Activated naive CD4-positive, alpha-beta T cell treated with anti-CD3 and anti-CD28 coated beads, Interleukin-2, amount 10 ng/mL, durations not matched to agents 7 days and 5 days (primary cell): ENCODE results near the gene KPTN.
A peak's percentile ranks its signal among the peaks of the same experiment; 100 is the strongest.

Source experiments
- CTCF ChIA-PET: fragments of 350-600 bp; sonication (Branson Sonifier 250); formaldehyde crosslinking; loops from one replicate; lab custom pipeline; 2021; ENCODE audit warnings: antibody characterized with exemption; lab: Charles Lee
- DNase-seq: peaks from one replicate; pipeline ENCODE4 v3.0.0-alpha.2; 2020
- H3K27ac Mint-ChIP-seq: one replicate; pipeline ENCODE4 v1.8.0; 2021; ENCODE audit warnings: mild to moderate bottlenecking, moderate library complexity, mixed read lengths
- H3K27me3 Mint-ChIP-seq: one replicate; pipeline ENCODE4 v1.8.0; 2021; ENCODE audit warnings: mild to moderate bottlenecking, mixed read lengths
- H3K36me3 Mint-ChIP-seq: one replicate; pipeline ENCODE4 v1.8.0; 2021; ENCODE audit warnings: mixed read lengths
- H3K4me1 Mint-ChIP-seq: one replicate; pipeline ENCODE4 v1.8.0; 2021; ENCODE audit warnings: mixed read lengths
- H3K4me3 Mint-ChIP-seq: one replicate; pipeline ENCODE4 v1.8.0; 2021; ENCODE audit warnings: mild to moderate bottlenecking, moderate library complexity, mixed read lengths
- H3K9me3 Mint-ChIP-seq: one replicate; pipeline ENCODE4 v1.8.0; 2021; ENCODE audit warnings: mixed read lengths

The KPTN gene

DNA sequence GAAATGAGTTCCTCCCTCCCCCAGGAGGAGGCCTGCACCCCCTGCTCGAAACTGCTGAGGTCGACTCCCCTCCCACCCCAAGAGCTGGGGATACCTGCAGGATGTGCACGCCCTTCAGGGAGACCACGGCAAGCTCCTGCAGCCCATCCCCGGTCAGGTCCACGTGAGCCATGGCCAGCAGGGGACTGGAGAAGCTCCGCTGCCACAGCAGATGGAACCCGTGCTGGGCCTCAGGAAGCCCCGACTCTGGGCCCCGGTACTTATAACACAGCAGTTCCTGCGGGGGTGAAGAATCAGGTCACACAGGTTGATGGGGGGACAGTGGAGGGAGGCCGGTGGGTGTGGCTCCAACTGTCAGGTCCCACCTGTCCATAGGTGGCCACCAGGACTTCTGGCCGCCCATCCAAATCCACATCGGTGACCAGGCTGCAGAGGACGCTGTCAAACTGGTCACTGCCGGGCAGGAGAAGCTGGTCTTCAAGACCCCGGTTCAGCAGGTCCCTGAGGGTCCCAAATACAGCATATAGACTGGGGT, 7.5 kb downstream of the KPTN start:
- Mint-ChIP-seq H3K4me3 (no peak overlapping the region), H3K9me3 (no peaks in the 10 kb centered on the region), H3K27ac (no peak overlapping the region), H3K4me1 (peaks cover 10% of the 10 kb centered on the region), H3K27me3 (peaks cover 36% of the 10 kb centered on the region), H3K36me3 (no peaks in the 10 kb centered on the region)
- no peak for DNase-seq
- CTCF ChIA-PET: no interaction called here

DNA sequence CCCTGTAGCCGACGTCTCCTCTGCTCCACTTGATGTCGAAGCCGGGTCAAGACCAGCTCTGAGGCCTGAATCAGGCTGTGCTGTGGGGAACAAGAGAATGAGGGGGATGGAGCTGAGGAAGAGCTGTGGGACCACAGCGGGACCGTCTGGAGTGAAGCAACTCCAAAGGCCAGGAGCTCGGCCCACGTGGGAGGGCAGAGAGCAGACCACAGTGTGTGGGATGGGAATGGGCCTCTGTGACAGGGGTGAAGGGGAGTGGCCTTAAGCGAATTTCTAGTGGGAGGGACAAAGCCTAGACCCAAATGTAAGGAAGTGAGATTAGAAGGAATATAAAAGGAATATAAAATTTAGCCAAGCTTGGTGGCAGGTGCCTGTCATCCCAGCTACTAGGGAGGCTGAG, 8.6 kb downstream of the KPTN start:
- H3K27me3 Mint-ChIP-seq: peaks cover 41% of the 10 kb centered on the region
- peaks cover 11% of the 10 kb centered on the region for H3K4me1 Mint-ChIP-seq
- H3K4me3 Mint-ChIP-seq: no peak overlapping the region
- CTCF ChIA-PET: interaction anchor here (0.6 to 1.1 kb wide), 3 partner anchors 9 to 224 kb away, joined by 3 to 4 read pairs (median 3); partner anchors contain the start of gene KPTN
- H3K9me3 Mint-ChIP-seq: no peaks in the 10 kb centered on the region
- no peaks in the 10 kb centered on the region for H3K36me3 Mint-ChIP-seq
- H3K27ac Mint-ChIP-seq: no peak overlapping the region
- DNase-seq: no peak

DNA sequence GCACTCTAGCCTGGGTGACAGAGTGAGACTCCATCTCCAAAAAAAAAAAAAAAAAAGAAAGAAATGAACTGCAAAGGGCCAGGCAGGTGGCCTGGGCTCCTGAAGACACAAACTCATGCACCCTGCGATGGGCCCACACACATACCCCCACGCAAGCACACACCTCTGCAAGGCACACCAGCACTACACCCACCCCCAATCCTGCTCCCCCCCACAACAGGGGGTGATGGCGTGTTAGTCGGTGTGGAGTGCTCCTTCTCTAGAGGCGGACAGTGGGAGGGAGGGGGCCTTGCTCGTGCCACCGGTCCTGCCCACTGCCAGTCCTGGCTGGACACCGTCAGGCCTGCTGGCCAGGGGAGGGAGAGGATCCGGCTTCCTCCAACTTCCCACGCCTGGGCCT, 10.7 kb downstream of the KPTN start:
- H3K36me3 Mint-ChIP-seq: no peaks in the 10 kb centered on the region
- peaks cover 8% of the 10 kb centered on the region for H3K4me1 Mint-ChIP-seq
- CTCF ChIA-PET: no interaction called here
- no peak overlapping the region for H3K4me3 Mint-ChIP-seq
- no peak overlapping the region for H3K27ac Mint-ChIP-seq
- DNase-seq: no peak
- H3K27me3 Mint-ChIP-seq: peaks cover 63% of the 10 kb centered on the region
- H3K9me3 Mint-ChIP-seq: no peaks in the 10 kb centered on the region

DNA sequence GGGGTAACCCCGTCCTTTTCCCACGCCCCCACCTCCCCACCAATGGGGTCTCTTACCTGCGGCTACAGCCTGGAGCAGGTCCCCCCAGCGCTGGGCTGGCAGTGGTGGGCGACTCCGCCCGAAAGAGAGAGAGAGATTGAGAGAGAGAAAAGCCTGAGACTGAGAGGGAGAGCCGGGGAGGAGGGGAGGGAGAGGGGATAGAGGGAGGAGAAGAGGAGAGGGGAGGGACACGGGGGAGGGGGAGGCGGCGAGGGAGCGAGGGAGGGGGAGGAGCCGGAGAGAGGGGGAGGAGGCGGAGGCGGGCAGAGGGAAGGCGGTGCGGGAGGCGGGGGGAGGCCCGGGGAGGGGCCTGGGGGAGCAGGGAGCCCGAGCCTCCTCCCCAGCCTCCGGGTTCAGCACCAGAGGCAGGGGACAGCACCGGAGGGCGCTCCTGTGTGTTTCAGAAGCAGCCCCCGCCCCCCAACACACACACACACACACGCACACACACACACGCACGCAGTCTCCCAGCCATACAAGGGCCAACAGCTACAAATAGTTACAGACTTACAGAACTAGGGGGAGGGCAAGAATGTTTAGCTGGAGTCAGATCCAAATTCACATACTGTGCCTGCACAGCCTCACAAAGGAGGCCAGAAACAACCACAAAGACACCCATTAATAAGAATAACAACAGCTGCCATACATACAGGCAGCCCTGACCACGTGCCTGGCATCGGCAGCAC, 12.1 kb downstream of the KPTN start, which contains the start of gene SLC8A2:
Gene SLC8A2, minus strand, starts transcription at position 161 of the 725 bp plus-strand sequence. CDS start 5,490 bp downstream, outside the sequence.
- peaks cover 76% of the 10 kb centered on the region for H3K27me3 Mint-ChIP-seq
- no peak within 1 kb of the TSS for H3K4me3 Mint-ChIP-seq
- DNase-seq: peak; percentile 87
- CTCF ChIA-PET: no interaction called here
- no peak within 1 kb of the TSS for H3K27ac Mint-ChIP-seq
- H3K4me1 Mint-ChIP-seq: peaks cover 8% of the 10 kb centered on the region
- no peaks in the 10 kb centered on the region for H3K9me3 Mint-ChIP-seq
- no peaks in the 10 kb centered on the region for H3K36me3 Mint-ChIP-seq

DNA sequence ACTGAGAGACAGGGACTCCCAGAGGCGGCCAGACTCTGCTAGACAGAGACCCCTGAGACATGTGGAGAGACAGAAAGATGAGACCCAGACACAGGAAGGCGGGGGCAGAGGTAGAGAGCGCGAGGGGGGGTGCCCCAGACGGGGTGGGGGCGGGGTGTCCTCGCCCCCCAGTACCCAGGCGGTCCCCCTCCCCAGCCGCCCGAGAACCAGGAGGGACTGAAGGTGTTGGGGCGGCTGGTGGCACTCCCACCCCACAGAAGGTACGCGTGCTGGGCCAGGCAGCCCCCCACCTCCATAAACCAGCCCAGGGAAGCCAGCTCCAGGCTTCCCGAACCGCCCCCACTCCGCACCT, 12.7 kb downstream of the KPTN start:
- H3K4me3 Mint-ChIP-seq: no peak overlapping the region
- no peak for DNase-seq
- no peaks in the 10 kb centered on the region for H3K9me3 Mint-ChIP-seq
- H3K4me1 Mint-ChIP-seq: peaks cover 8% of the 10 kb centered on the region
- H3K27me3 Mint-ChIP-seq: peaks cover 78% of the 10 kb centered on the region
- H3K27ac Mint-ChIP-seq: no peak overlapping the region
- CTCF ChIA-PET: no interaction called here
- no peaks in the 10 kb centered on the region for H3K36me3 Mint-ChIP-seq

DNA sequence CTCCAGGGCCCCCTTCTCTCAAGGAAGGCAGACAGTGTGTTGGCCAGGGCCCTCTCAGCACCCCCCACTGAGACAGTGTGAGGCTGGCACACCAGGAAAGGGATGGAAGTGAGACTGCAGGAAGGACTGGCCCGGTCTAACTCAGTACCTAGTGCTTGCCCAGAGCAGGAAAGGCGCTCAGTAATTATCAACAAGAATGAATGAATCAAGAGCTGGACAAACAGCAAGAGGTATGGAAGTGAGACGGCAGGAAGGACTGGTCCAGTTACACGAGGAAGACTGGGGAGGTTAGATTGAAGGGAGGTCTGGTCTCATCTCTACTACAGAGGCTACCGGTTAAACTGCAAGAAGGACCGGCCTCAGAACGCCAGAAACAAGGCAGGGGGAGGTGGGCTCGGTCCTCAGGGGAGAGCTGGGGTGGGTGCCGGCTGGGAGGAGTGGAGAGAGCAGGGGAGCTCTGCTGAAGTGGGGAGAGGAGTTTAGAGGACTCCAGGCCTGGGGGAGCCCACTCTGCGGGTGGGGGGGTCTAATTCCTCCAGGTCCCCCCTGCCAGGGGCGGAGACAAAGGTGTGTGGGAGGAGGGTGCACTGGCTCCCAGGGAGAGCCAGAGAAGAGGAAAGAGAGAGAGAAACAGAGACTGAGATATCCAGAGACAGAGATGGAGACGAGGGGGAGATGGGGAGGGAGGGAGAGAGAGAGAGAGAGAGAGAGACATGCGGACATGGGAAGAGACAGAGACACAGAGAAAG, 13.4 kb downstream of the KPTN start:
- Mint-ChIP-seq H3K4me3 (no peak overlapping the region), H3K9me3 (no peaks in the 10 kb centered on the region), H3K4me1 (peaks cover 8% of the 10 kb centered on the region), H3K36me3 (no peaks in the 10 kb centered on the region), H3K27me3 (peaks cover 85% of the 10 kb centered on the region), H3K27ac (no peak overlapping the region)
- no peak for DNase-seq
- CTCF ChIA-PET: no interaction called here

DNA sequence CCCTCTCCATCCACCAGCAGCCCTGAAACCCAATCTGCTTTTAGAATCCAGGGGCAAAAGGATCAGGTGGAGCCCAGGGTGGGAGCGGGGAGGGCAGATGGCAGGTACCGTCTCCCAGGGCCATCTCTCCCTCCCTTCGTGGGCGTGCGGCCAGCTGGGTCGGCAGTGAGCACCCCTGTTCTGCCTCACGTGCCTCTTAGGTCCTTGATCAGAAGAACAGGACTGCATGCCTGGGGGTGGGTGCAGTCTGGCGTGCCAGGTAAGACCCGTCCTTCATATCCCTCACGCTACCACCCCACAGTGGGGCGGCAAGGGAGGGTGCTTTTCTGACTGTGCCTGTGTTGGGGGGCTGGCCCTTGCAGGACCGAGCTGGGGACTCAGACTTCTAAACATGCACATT, 14.3 kb downstream of the KPTN start:
- no peak for DNase-seq
- H3K4me3 Mint-ChIP-seq: no peak overlapping the region
- H3K36me3 Mint-ChIP-seq: no peaks in the 10 kb centered on the region
- H3K4me1 Mint-ChIP-seq: peaks cover 8% of the 10 kb centered on the region
- no peak overlapping the region for H3K27ac Mint-ChIP-seq
- peaks cover 89% of the 10 kb centered on the region for H3K27me3 Mint-ChIP-seq
- CTCF ChIA-PET: no interaction called here
- no peaks in the 10 kb centered on the region for H3K9me3 Mint-ChIP-seq

DNA sequence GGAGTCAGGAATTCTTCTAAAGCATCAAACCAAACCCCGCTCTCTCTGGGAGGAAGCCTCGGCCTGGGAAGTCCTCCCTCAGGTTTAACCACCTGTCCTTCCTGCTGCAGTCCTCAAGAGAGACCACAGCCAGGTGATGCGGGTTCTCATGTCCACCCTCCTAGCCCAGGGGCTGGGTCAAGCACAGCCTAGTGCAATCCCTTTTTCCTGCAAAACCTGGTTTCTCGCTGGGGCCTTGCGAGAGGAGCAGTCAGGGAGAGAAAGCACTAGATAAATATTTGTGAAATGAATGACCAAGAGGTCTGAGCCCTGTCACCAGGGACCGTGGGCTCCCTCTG, 14.7 kb downstream of the KPTN start:
- H3K36me3 Mint-ChIP-seq: no peaks in the 10 kb centered on the region
- no peak overlapping the region for H3K4me3 Mint-ChIP-seq
- no peak overlapping the region for H3K27ac Mint-ChIP-seq
- H3K27me3 Mint-ChIP-seq: peaks cover 86% of the 10 kb centered on the region
- CTCF ChIA-PET: no interaction called here
- H3K4me1 Mint-ChIP-seq: peaks cover 8% of the 10 kb centered on the region
- DNase-seq: no peak
- no peaks in the 10 kb centered on the region for H3K9me3 Mint-ChIP-seq

DNA sequence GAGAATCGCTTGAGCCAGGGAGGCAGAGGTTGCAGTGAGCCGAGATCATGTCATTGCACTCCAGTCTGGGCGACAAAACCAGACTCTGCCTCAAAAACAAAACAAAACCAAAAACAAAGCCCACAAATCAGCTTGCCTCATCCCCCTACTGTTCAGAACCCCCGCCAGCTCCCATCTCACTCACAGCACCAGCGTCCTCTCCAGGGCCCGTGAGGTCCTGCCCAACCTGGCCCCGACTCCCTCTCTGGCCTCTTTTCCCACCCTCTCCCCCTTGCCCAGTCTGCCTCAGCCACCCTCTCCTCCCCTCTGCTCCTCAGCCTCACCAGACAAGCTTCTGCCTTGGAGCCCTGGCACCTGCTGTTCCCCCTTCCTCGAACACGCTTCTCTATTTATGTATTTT, 16.1 kb downstream of the KPTN start:
- Mint-ChIP-seq H3K4me3 (no peak overlapping the region), H3K27ac (no peak overlapping the region), H3K36me3 (no peaks in the 10 kb centered on the region), H3K27me3 (peaks cover 77% of the 10 kb centered on the region), H3K4me1 (peaks cover 8% of the 10 kb centered on the region), H3K9me3 (no peaks in the 10 kb centered on the region)
- DNase-seq: no peak
- CTCF ChIA-PET: no interaction called here

DNA sequence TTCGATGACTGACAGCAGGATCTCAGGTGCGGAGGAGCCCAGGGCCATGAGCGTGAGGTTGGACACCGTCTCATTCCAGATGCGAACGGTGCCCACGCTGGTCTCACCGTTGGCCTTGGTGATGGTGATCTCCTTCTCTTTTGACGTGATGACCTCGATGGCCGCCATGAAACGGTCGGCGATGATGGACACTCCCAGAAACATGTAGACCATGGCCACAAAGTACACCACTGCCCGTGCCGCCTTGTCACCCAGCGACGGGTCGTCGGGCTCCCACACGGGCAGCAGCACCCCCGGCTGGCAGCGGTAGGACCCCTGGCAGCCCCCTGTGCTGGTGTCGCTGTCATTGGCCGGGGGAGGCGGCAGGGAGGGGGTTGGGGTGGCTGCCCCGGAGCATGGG, 18.1 kb downstream of the KPTN start:
- Mint-ChIP-seq H3K27me3 (peaks cover 57% of the 10 kb centered on the region), H3K36me3 (no peaks in the 10 kb centered on the region), H3K4me3 (no peak overlapping the region), H3K9me3 (no peaks in the 10 kb centered on the region), H3K4me1 (peaks cover 2% of the 10 kb centered on the region), H3K27ac (no peak overlapping the region)
- DNase-seq: no peak
- CTCF ChIA-PET: interaction anchor here (1.5 kb wide), 1 partner anchor 17 kb away, joined by 3 read pairs; no protein-coding TSS in a partner anchor

DNA sequence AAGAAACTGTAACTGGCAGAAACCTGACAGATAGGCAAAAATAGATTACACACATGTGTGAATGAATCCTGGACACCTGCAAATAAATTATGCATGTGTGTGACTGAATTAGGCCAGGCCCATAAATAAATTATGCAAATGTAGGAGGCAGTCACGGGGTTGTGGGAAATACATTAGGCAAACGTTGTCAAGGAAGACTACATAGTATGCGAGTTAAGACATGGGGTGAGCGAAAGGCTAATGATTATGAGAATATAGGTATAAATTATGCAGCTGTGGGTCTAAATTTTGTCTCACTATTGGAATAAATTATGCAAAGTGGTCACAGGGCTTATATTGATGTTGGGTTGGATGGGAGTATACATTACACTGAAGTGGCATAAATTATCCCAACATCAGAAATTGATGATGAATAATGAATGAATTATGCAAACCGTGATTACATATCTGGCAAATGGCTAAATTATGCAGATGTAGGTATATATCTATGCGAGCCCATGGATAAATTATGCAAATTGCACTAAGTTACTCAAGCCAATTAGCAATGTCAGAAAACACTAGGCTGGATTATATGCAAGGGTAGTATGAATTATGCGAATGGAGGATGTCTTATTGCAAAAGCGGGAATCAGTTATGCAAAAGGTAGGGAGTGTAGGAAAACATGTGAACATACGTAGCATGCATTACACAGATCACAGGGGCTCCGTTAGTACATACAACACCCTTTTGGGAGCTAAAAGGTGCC, 19.2 kb downstream of the KPTN start:
- Mint-ChIP-seq H3K27me3 (peaks cover 46% of the 10 kb centered on the region), H3K9me3 (no peaks in the 10 kb centered on the region), H3K4me3 (no peak overlapping the region), H3K36me3 (no peaks in the 10 kb centered on the region), H3K4me1 (no peaks in the 10 kb centered on the region), H3K27ac (no peak overlapping the region)
- CTCF ChIA-PET: interaction anchor here (1.5 kb wide), 1 partner anchor 19 kb away, joined by 3 read pairs; no protein-coding TSS in a partner anchor
- no peak for DNase-seq

DNA sequence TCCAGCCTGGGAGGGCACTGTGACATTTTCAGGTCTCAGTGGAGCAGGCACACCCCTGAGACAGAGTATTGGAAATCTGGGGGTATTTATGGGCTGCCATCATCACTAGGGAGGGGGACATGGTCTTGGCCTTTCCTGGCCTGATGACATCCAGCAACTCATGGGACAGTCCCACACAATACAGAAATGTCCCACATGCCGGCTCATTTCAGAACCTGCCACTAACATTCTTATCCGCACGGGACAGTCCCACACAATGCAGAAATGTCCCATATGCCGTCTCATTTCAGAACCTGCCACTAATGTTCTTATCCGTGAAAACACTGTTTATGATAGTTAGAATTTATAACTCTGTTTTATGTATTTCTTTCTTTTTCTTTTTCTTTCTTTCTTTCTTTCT, 22.1 kb downstream of the KPTN start:
- Mint-ChIP-seq H3K27ac (no peak overlapping the region), H3K9me3 (no peaks in the 10 kb centered on the region), H3K36me3 (no peaks in the 10 kb centered on the region), H3K4me3 (no peak overlapping the region), H3K4me1 (no peaks in the 10 kb centered on the region), H3K27me3 (peaks cover 17% of the 10 kb centered on the region)
- CTCF ChIA-PET: no interaction called here
- no peak for DNase-seq

DNA sequence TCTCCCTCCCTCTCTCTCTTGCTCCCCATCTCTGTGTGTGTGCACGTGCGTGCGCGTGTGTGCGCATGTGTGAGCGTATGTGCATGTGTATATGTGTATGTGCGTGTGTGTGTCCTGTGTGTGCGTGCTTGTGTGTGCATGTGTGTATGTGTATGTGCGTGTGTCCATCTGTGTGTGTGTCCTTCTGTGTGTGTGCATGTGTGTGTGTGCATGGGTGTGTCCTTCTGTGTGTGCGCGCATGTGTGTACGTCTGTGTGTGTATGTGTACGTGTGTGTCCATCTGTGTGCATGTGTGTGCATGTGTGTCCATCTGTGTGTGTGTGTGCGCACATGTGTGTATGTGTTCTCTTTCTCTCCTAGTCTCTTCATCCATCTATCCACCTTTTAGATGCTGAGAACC, 24.5 kb downstream of the KPTN start:
- CTCF ChIA-PET: no interaction called here
- no peaks in the 10 kb centered on the region for H3K36me3 Mint-ChIP-seq
- H3K9me3 Mint-ChIP-seq: no peaks in the 10 kb centered on the region
- H3K4me1 Mint-ChIP-seq: no peaks in the 10 kb centered on the region
- no peak overlapping the region for H3K27ac Mint-ChIP-seq
- DNase-seq: no peak
- H3K4me3 Mint-ChIP-seq: no peak overlapping the region
- peaks cover 18% of the 10 kb centered on the region for H3K27me3 Mint-ChIP-seq

DNA sequence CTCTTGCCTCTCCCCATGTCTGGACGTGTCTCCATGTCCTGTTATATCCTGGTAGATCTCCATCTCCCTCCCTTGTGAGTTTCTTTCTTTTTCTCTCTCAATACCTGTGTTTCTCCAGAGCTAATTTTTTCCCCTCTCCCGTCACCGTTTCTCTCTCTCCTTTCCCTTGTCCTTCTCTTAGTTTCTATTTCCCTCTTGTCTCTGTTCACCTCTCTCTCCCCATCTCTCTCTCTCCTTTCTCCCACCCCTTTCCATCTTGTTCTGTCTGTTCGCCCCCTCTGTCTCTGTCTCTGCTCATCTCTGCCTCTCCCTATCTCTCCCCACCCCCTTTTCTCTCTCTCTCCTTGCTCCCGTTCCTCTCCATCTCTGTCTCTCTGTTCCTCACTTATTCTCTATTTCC, 25.3 kb downstream of the KPTN start:
- Mint-ChIP-seq H3K9me3 (no peaks in the 10 kb centered on the region), H3K27me3 (peaks cover 20% of the 10 kb centered on the region), H3K4me1 (no peaks in the 10 kb centered on the region), H3K27ac (no peak overlapping the region), H3K36me3 (no peaks in the 10 kb centered on the region), H3K4me3 (no peak overlapping the region)
- CTCF ChIA-PET: no interaction called here
- DNase-seq: no peak
